Sigmoid colon (tissue), 3 donors: Measurements from ENCODE around the gene SYT11.

ENCODE experiments used
- CTCF ChIP-seq, 4 experiments: fragments of 450-650 bp in 3 of 4; fragments of 200-600 bp in 1 of 4; IDR thresholded peaks; one replicate each; pipeline ENCODE4 v1.5.1; 2016 to 2019; ENCODE audit warnings: antibody characterized with exemption in 4 of 4, mild to moderate bottlenecking in 3 of 4, moderate library complexity in 2 of 4
- POLR2A ChIP-seq, 2 donors: fragments of 450-650 bp; IDR thresholded peaks; one replicate each; pipeline ENCODE4 v1.6.1; 2016; ENCODE audit warnings: antibody characterized with exemption in 2 of 2, mild to moderate bottlenecking in 2 of 2, moderate library complexity in 2 of 2

GRCh38 chr1:155899683-155900082, 40.3 kb downstream of the SYT11 start:
- no peak for TF ChIP-seq POLR2A (IDR thresholded peaks at IDR 0.05)
- TF ChIP-seq CTCF (IDR thresholded peaks at IDR 0.05) = no peak
